ENCODE results near the gene OCA2. TPM values are rescaled to one million over a fixed set of nuclear protein-coding genes. Genes with fewer than 3 reads are reported as not detected.
"Not testable (repeated sequence)": the region's sequence is repeated elsewhere in the genome, so short reads cannot be mapped to it uniquely, and the experiment has no call there.

Gene OCA2
- not detected for total RNA-seq

GRCh38 chr15:28098766-28099554, at the start of gene OCA2:
OCA2 (minus strand) TSS chr15:28099315; CDS start chr15:28081874, 17,441 bp downstream.
- peak; percentile 30 for ATAC-seq
- peaks cover 3% of the 10 kb centered on the region for H3K36me3 Mint-ChIP-seq (ENCODE audit: low read depth)
- no peaks in the 10 kb centered on the region for H3K9me3 Mint-ChIP-seq (ENCODE audit: low read depth)
- intact Hi-C loops (cut with DNase I, micrococcal nuclease) = no loop called here
- H3K27ac Mint-ChIP-seq = no peak within 1 kb of the TSS
- peak; percentile 77 for DNase-seq
- H3K4me3 Mint-ChIP-seq = no peak within 1 kb of the TSS
- ChIA-PET CTCF (interaction anchor here (0.7 to 1.1 kb wide), 3 partner anchors 8 to 946 kb away, joined by 3 to 4 read pairs (median 3); no protein-coding TSS in a partner anchor), POLR2A (no interaction called here)
- H3K4me1 Mint-ChIP-seq = peaks cover 24% of the 10 kb centered on the region
- peaks cover 37% of the 10 kb centered on the region for H3K27me3 Mint-ChIP-seq

GRCh38 chr15:28147801-28148200, 48.7 kb upstream of the OCA2 start:
- Mint-ChIP-seq H3K4me1 (peaks cover 3% of the 10 kb centered on the region), H3K36me3 (ENCODE audit: low read depth) (peaks cover 57% of the 10 kb centered on the region), H3K27me3 (no peaks in the 10 kb centered on the region), H3K9me3 (ENCODE audit: low read depth) (peaks cover 24% of the 10 kb centered on the region), H3K4me3 (no peak overlapping the region), H3K27ac (peak overlapping the region; percentile 67)
- ChIA-PET POLR2A (no interaction called here), CTCF (interaction anchor here (0.9 kb wide), 1 partner anchor 9 kb away, joined by 3 read pairs; no protein-coding TSS in a partner anchor)
- intact Hi-C loops (cut with DNase I, micrococcal nuclease) = no loop called here
- ATAC-seq (no peak), DNase-seq (no peak)

GRCh38 chr15:28145419-28145818, 46.3 kb upstream of the OCA2 start:
- H3K27ac Mint-ChIP-seq; H3K4me3 Mint-ChIP-seq; intact Hi-C loops (cut with DNase I, micrococcal nuclease); POLR2A ChIA-PET; ATAC-seq; DNase-seq; H3K27me3 Mint-ChIP-seq; H3K4me1 Mint-ChIP-seq: not testable (repeated sequence)
- peaks cover 58% of the 10 kb centered on the region for H3K36me3 Mint-ChIP-seq (ENCODE audit: low read depth)
- H3K9me3 Mint-ChIP-seq (ENCODE audit: low read depth) = peaks cover 20% of the 10 kb centered on the region
- CTCF ChIA-PET = interaction anchor here (0.9 kb wide), 1 partner anchor 20 kb away, joined by 4 read pairs; no protein-coding TSS in a partner anchor

- Mint-ChIP-seq H3K9me3 (ENCODE audit: low read depth) (no peaks in the 10 kb centered on the region), H3K36me3 (ENCODE audit: low read depth) (peaks cover 65% of the 10 kb centered on the region), H3K4me1 (peaks cover 29% of the 10 kb centered on the region), H3K27me3 (no peaks in the 10 kb centered on the region), H3K27ac (no peak overlapping the region), H3K4me3 (no peak overlapping the region)
- ATAC-seq = no peak
- ChIA-PET POLR2A (no interaction called here), CTCF (interaction anchor here (1.4 kb wide), 1 partner anchor 14 kb away, joined by 3 read pairs; no protein-coding TSS in a partner anchor)
- DNase-seq = no peak
- intact Hi-C loops (cut with DNase I, micrococcal nuclease) = no loop called here
Measured at GRCh38 chr15:28140062-28140461, 40.9 kb upstream of the OCA2 start.

- H3K4me3 Mint-ChIP-seq; DNase-seq; CTCF ChIA-PET; intact Hi-C loops (cut with DNase I, micrococcal nuclease); POLR2A ChIA-PET; H3K9me3 Mint-ChIP-seq (ENCODE audit: low read depth); H3K27me3 Mint-ChIP-seq: not testable (repeated sequence)
- H3K4me1 Mint-ChIP-seq = peaks cover 39% of the 10 kb centered on the region
- peaks cover 56% of the 10 kb centered on the region for H3K36me3 Mint-ChIP-seq (ENCODE audit: low read depth)
- peak; percentile 63 for ATAC-seq
- H3K27ac Mint-ChIP-seq = peak overlapping the region; percentile 73
Measured at GRCh38 chr15:28137408-28138039, 38.4 kb upstream of the OCA2 start.

- CTCF ChIA-PET; POLR2A ChIA-PET; H3K9me3 Mint-ChIP-seq (ENCODE audit: low read depth); H3K4me3 Mint-ChIP-seq; H3K27me3 Mint-ChIP-seq; intact Hi-C loops (cut with DNase I, micrococcal nuclease): not testable (repeated sequence)
- Mint-ChIP-seq H3K4me1 (peaks cover 39% of the 10 kb centered on the region), H3K27ac (peak overlapping the region; percentile 69), H3K36me3 (ENCODE audit: low read depth) (peaks cover 48% of the 10 kb centered on the region)
- DNase-seq (peak; percentile 48), ATAC-seq (peak; percentile 92)
Measured at GRCh38 chr15:28136236-28136904, 37.3 kb upstream of the OCA2 start.

GRCh38 chr15:28133281-28133680, 34.2 kb upstream of the OCA2 start:
- ChIA-PET CTCF (no interaction called here), POLR2A (no interaction called here)
- DNase-seq = no peak
- H3K9me3 Mint-ChIP-seq (ENCODE audit: low read depth) = no peaks in the 10 kb centered on the region
- peaks cover 39% of the 10 kb centered on the region for H3K4me1 Mint-ChIP-seq
- H3K36me3 Mint-ChIP-seq (ENCODE audit: low read depth) = peaks cover 35% of the 10 kb centered on the region
- H3K4me3 Mint-ChIP-seq = no peak overlapping the region
- intact Hi-C loops (cut with DNase I, micrococcal nuclease) = no loop called here
- H3K27me3 Mint-ChIP-seq = no peaks in the 10 kb centered on the region
- ATAC-seq = no peak
- H3K27ac Mint-ChIP-seq = no peak overlapping the region

GRCh38 chr15:28132524-28133275, 33.6 kb upstream of the OCA2 start:
- ATAC-seq (no peak), DNase-seq (no peak)
- Mint-ChIP-seq H3K4me1 (peaks cover 35% of the 10 kb centered on the region), H3K9me3 (ENCODE audit: low read depth) (no peaks in the 10 kb centered on the region), H3K27ac (peak overlapping the region; percentile 29), H3K4me3 (no peak overlapping the region), H3K27me3 (no peaks in the 10 kb centered on the region), H3K36me3 (ENCODE audit: low read depth) (peaks cover 32% of the 10 kb centered on the region)
- intact Hi-C loops (cut with DNase I, micrococcal nuclease) = no loop called here
- ChIA-PET CTCF (no interaction called here), POLR2A (no interaction called here)

GRCh38 chr15:28131946-28132345, 32.8 kb upstream of the OCA2 start:
- H3K4me3 Mint-ChIP-seq = no peak overlapping the region
- H3K27ac Mint-ChIP-seq = no peak overlapping the region
- CTCF ChIA-PET = no interaction called here
- POLR2A ChIA-PET = no interaction called here
- ATAC-seq (no peak), DNase-seq (no peak)
- H3K27me3 Mint-ChIP-seq = no peaks in the 10 kb centered on the region
- no peaks in the 10 kb centered on the region for H3K9me3 Mint-ChIP-seq (ENCODE audit: low read depth)
- peaks cover 28% of the 10 kb centered on the region for H3K4me1 Mint-ChIP-seq
- H3K36me3 Mint-ChIP-seq (ENCODE audit: low read depth) = peaks cover 28% of the 10 kb centered on the region
- intact Hi-C loops (cut with DNase I, micrococcal nuclease) = no loop called here

- peaks cover 22% of the 10 kb centered on the region for H3K4me1 Mint-ChIP-seq
- no peak for ATAC-seq
- no peak for DNase-seq
- no peaks in the 10 kb centered on the region for H3K9me3 Mint-ChIP-seq (ENCODE audit: low read depth)
- CTCF ChIA-PET = no interaction called here
- H3K27me3 Mint-ChIP-seq = no peaks in the 10 kb centered on the region
- no peak overlapping the region for H3K4me3 Mint-ChIP-seq
- intact Hi-C loops (cut with DNase I, micrococcal nuclease) = no loop called here
- no peak overlapping the region for H3K27ac Mint-ChIP-seq
- peaks cover 25% of the 10 kb centered on the region for H3K36me3 Mint-ChIP-seq (ENCODE audit: low read depth)
- POLR2A ChIA-PET = no interaction called here
Measured at GRCh38 chr15:28131400-28131799, 32.3 kb upstream of the OCA2 start.

- DNase-seq (no peak), ATAC-seq (no peak)
- Mint-ChIP-seq H3K4me1 (peaks cover 19% of the 10 kb centered on the region), H3K27me3 (no peaks in the 10 kb centered on the region), H3K9me3 (ENCODE audit: low read depth) (no peaks in the 10 kb centered on the region), H3K36me3 (ENCODE audit: low read depth) (peaks cover 25% of the 10 kb centered on the region), H3K27ac (no peak overlapping the region), H3K4me3 (no peak overlapping the region)
- ChIA-PET CTCF (no interaction called here), POLR2A (no interaction called here)
- intact Hi-C loops (cut with DNase I, micrococcal nuclease) = no loop called here
Measured at GRCh38 chr15:28130651-28131050, 31.5 kb upstream of the OCA2 start.

Measured in activated CD4-positive, alpha-beta T cell treated with anti-CD3 and anti-CD28 coated beads for 36 hours (primary cell).